Fibroblast of the aortic adventitia (primary cell): ENCODE data around the gene AP4M1. TPM values are rescaled to one million over a fixed set of nuclear protein-coding genes. Genes with fewer than 3 reads are reported as not detected.

Experiments
- DNase-seq: peaks from one replicate; pipeline ENCODE4 v3.0.0-alpha.2; 2010; ENCODE audit warnings: low read depth
- H3K4me3 ChIP-seq: 2 replicates; pipeline ENCODE4 v1.5.1; 2011; ENCODE audit warnings: low read depth, mild to moderate bottlenecking, control low read depth, low read length, moderate library complexity
- small RNA-seq: library from RNA; depleted of rRNA; stranded (forward); fragments of <200 nt; gene quantifications from one replicate; pipeline ENCODE3, GENCODE V24; 2012
- total RNA-seq: library from RNA; depleted of rRNA; stranded (reverse); fragments of >200 nt; gene quantifications from 2 replicates; pipeline ENCODE4 v1.2.3, GENCODE V29; 2012; ENCODE audit warnings: low replicate concordance
- TF ChIP-seq, protein P1 (sequence below): IDR thresholded peaks from 2 replicates; pipeline ENCODE4 v1.5.1; 2011; ENCODE audit warnings: mild to moderate bottlenecking, low read length, control low read depth, inconsistent platforms; ENCODE audit not compliant: insufficient read depth

AP4M1 gene
- total RNA-seq, 1 donor, result 17.6 TPM

DNA sequence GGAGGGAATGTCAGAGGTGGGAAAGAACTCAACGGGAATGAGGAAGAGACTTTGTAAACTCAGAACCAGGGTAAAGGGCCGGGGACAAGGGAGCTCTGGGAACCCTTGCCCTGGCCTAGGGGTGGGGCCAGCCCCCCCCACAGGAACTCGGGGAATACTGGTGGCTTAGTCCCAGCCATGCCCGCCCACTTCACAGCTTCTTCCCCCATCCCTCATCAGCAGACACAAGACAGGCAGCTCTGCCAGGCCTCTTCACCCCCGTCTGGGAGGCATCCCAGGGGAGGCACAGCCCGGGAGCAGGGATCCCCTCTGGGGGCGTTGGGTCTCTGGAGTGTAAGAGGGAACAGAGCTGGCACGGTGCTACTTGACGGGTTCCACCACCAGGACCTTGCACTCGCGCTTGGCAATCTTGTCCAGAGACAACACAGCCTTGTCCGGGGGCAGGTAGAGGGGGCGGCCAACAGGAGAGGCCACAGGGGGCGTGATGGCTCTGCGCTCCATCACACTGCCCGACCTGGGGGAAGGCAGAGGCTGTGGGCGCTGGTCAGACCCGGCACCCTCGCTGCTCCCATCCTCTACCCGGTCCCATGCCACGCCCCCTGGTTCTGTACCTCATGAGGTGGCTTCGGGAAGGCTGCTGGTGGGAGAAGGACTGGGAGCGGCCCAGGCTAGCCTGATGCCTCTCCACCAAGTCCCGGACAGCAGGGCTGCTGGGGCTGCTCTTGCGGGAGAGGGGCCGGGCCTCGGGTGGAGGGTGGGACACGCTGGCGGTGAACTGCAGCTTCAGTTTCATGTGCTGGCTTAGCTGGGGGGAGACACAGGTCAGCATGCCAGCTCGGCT, 53.4 kb downstream of the AP4M1 start:
- TF ChIP-seq, protein P1, sequence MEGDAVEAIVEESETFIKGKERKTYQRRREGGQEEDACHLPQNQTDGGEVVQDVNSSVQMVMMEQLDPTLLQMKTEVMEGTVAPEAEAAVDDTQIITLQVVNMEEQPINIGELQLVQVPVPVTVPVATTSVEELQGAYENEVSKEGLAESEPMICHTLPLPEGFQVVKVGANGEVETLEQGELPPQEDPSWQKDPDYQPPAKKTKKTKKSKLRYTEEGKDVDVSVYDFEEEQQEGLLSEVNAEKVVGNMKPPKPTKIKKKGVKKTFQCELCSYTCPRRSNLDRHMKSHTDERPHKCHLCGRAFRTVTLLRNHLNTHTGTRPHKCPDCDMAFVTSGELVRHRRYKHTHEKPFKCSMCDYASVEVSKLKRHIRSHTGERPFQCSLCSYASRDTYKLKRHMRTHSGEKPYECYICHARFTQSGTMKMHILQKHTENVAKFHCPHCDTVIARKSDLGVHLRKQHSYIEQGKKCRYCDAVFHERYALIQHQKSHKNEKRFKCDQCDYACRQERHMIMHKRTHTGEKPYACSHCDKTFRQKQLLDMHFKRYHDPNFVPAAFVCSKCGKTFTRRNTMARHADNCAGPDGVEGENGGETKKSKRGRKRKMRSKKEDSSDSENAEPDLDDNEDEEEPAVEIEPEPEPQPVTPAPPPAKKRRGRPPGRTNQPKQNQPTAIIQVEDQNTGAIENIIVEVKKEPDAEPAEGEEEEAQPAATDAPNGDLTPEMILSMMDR, result no peak
- no peak for DNase-seq
- H3K4me3 ChIP-seq, result no peak overlapping the region

DNA sequence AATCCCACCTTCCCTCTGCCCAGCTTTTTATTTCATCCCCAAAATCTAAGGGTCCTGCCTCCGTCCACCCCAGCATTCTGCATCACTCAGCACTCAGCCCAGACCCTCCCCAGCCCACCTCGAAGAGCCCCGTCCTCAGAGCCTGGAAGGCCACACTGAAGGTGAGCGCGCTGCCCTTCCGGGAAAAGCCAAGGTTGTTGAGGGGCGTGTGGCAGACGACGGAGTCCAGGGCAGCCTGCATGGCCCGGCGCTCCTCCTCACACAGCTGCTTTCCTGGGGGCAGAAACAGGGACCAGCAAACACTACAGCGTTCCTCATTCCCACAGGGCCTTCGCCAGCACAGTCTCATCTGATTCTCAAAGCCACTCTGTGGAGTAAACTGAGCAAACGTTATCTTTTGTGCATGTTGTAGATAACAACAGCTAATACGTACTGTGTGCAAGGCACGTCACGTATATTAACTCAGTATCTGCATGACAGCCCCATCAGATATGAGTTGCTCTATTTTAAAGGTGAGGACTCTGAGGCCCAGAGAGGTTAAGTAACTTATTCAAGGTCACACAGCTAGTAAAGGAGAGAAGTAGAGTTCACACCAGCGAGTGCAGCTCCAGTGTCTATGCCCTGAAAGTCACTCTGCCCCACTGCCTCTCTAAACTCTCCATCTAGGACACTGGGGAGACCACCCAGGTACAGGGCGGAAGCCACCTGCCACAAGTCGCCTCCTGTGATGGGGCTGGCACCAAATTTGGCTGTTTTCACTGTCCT, 54.3 kb downstream of the AP4M1 start:
- TF ChIP-seq, protein P1, result no peak
- H3K4me3 ChIP-seq, result no peak overlapping the region
- no peak for DNase-seq

DNA sequence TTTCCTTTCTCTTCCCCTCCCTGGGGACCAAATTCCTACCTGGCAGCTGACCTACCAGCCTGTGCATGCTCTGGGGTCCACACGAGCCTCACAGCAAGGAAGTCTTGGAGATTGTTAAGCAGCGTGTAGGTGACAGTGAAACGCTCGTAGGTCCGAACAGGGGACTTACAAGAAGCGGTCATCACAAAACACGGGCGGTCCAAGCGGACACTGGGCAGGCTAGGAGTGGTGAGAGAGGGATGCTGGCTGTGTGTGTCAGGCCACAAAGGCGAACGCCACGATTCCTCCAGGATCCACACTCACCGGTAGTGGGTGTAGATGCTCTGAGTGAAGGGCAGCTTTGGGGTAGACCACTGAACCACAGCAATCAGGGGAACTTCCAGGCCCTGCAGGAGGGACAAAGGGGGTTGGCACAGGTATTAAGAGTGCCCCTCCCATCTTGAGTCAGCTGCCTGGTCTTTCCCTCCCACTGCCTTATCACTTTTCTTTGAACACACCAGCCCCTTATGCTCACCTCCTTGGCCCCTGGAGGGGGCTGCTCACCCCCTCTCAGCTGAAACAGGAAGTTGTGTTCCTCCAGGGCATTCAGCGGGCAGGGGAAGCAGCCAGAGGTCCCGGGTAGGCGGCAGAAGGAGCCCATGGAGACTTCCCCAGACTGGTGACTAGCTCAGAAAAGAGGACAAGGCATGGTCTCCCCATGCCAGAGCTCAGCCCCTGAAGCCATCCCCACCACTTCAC, 55.1 kb downstream of the AP4M1 start:
- TF ChIP-seq, protein P1, result no peak
- DNase-seq, result no peak
- H3K4me3 ChIP-seq, result peak overlapping the region; percentile 77

GRCh38 chr7:100157069-100157333, 55.6 kb downstream of the AP4M1 start:
- TF ChIP-seq, protein P1, result no peak
- H3K4me3 ChIP-seq, result peak overlapping the region; percentile 77
- DNase-seq, result no peak

- TF ChIP-seq, protein P1, result peak; percentile 40
- peak overlapping the region; percentile 77 for H3K4me3 ChIP-seq
- peak; percentile 43 for DNase-seq
These were observed 56.1 kb downstream of the AP4M1 start for GRCh38 chr7:100157334-100158228.

Small RNAs within 50 kb of the gene (small RNA-seq; reads per million reads assigned to genes)
- gene MIR106B (3,449 reads per million, percentile 100 among the genes with 10 or more reads in this experiment), gene MIR25 (1,462 reads per million, percentile 99 among the genes with 10 or more reads in this experiment), gene MIR93 (3,687 reads per million, percentile 100 among the genes with 10 or more reads in this experiment)

Other genes with a start within 250 kb of the AP4M1 start
- 0.63 and 0.65 TPM in 2 replicates for gene OR2AE1, start 224.6 kb upstream of the AP4M1 start, total RNA-seq
- gene TRIM4, start 182.1 kb upstream of the AP4M1 start, total RNA-seq, result 26.3 and 34.8 TPM in 2 replicates
- not detected in 2 replicates for gene GJC3, start 172.0 kb upstream of the AP4M1 start, total RNA-seq
- not detected in 2 replicates for gene AZGP1, start 125.6 kb upstream of the AP4M1 start, total RNA-seq
- 28.9 and 41.9 TPM in 2 replicates for gene ZKSCAN1, start 86.0 kb upstream of the AP4M1 start, total RNA-seq
- 5.7 and 9.3 TPM in 2 replicates for gene ZSCAN21, start 51.9 kb upstream of the AP4M1 start, total RNA-seq
- 24.3 and 71.3 TPM in 2 replicates for gene ZNF3, start 19.9 kb upstream of the AP4M1 start, total RNA-seq
- 27.1 and 83.7 TPM in 2 replicates for gene COPS6, start 12.7 kb upstream of the AP4M1 start, total RNA-seq
- gene MCM7, start 246 bp upstream of the AP4M1 start, total RNA-seq, result 13.1 and 97.7 TPM in 2 replicates
- 38.6 and 42.7 TPM in 2 replicates for gene TAF6, start 17.7 kb downstream of the AP4M1 start, total RNA-seq
- gene CNPY4, start 18.0 kb downstream of the AP4M1 start, total RNA-seq, result 25.4 and 54.5 TPM in 2 replicates
- 1.9 and 4.2 TPM in 2 replicates for gene MBLAC1, start 25.3 kb downstream of the AP4M1 start, total RNA-seq
- gene LAMTOR4, start 47.3 kb downstream of the AP4M1 start, total RNA-seq, result 82.2 and 316 TPM in 2 replicates
- 3.5 and 10.0 TPM in 2 replicates for gene TRAPPC14, start 57.1 kb downstream of the AP4M1 start, total RNA-seq
- gene GAL3ST4, start 67.0 kb downstream of the AP4M1 start, total RNA-seq, result 4.0 and 9.8 TPM in 2 replicates
- 1.2 and 4.5 TPM in 2 replicates for gene GPC2, start 75.7 kb downstream of the AP4M1 start, total RNA-seq
- 0.90 and 4.8 TPM in 2 replicates for gene STAG3, start 76.3 kb downstream of the AP4M1 start, total RNA-seq
- gene PVRIG, start 118.3 kb downstream of the AP4M1 start, total RNA-seq, result not detected in 2 replicates
- gene SPDYE3, start 206.1 kb downstream of the AP4M1 start, total RNA-seq, result not detected in 2 replicates